ENCODE results near the gene SPNS2. TPM values are rescaled to one million over a fixed set of nuclear protein-coding genes. Genes with fewer than 3 reads are reported as not detected.

SPNS2 gene
- total RNA-seq, 1 experiment from 2014 or later: 1.6 TPM

- Histone ChIP-seq H3K9me3 (ENCODE audit: control insufficient read depth in 1 of 2, insufficient read depth in 1 of 2, low read depth in 1 of 2, low read length in 2 of 2) (no peaks in the 10 kb centered on the region), H4K20me1 (ENCODE audit: insufficient read depth) (peaks cover 3% of the 10 kb centered on the region; the same call in 1 of the 2 replicates), H3K4me2 (ENCODE audit: low read length) (no peak overlapping the region), H3K36me3 (ENCODE audit: control insufficient read depth in 1 of 2, insufficient read depth in 2 of 2, low read length in 2 of 2) (peaks cover 39 to 84% of the 10 kb centered on the region in 2 experiments), H3K9ac (ENCODE audit: low read length) (no peak overlapping the region), H2AFZ (ENCODE audit: low read depth, low read length, poor library complexity, severe bottlenecking) (no peak overlapping the region), H3K27me3 (ENCODE audit: insufficient read depth, low read length) (no peaks in the 10 kb centered on the region), H3K27ac (ENCODE audit: low read depth, low read length) (no peak overlapping the region), H3K4me3 (replicated peaks in 1 of 2; ENCODE audit: low read depth in 1 of 2, low read length in 2 of 2) (no peak overlapping the region), H3K79me2 (ENCODE audit: insufficient read depth, low read length) (peaks cover 90% of the 10 kb centered on the region), H3K4me1 (ENCODE audit: control insufficient read depth in 1 of 2, insufficient read depth in 2 of 2, low read length in 2 of 2) (peaks cover 6 to 16% of the 10 kb centered on the region in 2 experiments; a peak in 2 of 4 replicates), H3K9me2 (ENCODE audit: insufficient read depth) (no peaks in the 10 kb centered on the region)
- intact Hi-C loops (cut with micrococcal nuclease): no loop called here
- ATAC-seq (no peak), DNase-seq (ENCODE audit: low read depth, low spot score) (no peak)
- no peak for TF ChIP-seq ZNF274 (IDR thresholded peaks at IDR 0.05; ENCODE audit: low read depth, low read length)
- no peak for TF ChIP-seq POLR2A (IDR thresholded peaks at IDR 0.05; ENCODE audit: borderline replicate concordance, extremely low read depth, insufficient read depth, insufficient read length)
- no peak for TF ChIP-seq MAX (IDR thresholded peaks at IDR 0.05)
- TF ChIP-seq FOSL1 (IDR thresholded peaks at IDR 0.05; ENCODE audit: low read depth): no peak
- no peak for TF ChIP-seq REST (IDR thresholded peaks at IDR 0.05; ENCODE audit: low read depth)
- TF ChIP-seq CEBPB (IDR thresholded peaks at IDR 0.05; ENCODE audit: low read depth): no peak
- no peak for TF ChIP-seq ATF3 (IDR thresholded peaks at IDR 0.05)
- no peak for TF ChIP-seq ELF1 (IDR thresholded peaks at IDR 0.05; ENCODE audit: borderline replicate concordance, low read depth)
- TF ChIP-seq CBX3 (IDR thresholded peaks at IDR 0.05; ENCODE audit: low read depth): no peak
- no peak for TF ChIP-seq YY1 (IDR thresholded peaks at IDR 0.05; ENCODE audit: extremely low read depth, insufficient replicate concordance, low read depth, low read length)
- TF ChIP-seq EZH2phosphoT487 (IDR thresholded peaks at IDR 0.05; ENCODE audit: borderline replicate concordance): no peak
- no peak for TF ChIP-seq JUND (IDR thresholded peaks at IDR 0.05)
- no peak for TF ChIP-seq EGR1 (IDR thresholded peaks at IDR 0.05; ENCODE audit: low read depth)
- TF ChIP-seq ZFX (IDR thresholded peaks at IDR 0.05): no peak
- TF ChIP-seq RAD21 (IDR thresholded peaks at IDR 0.05; ENCODE audit: low read depth): no peak
- TF ChIP-seq SIN3A (IDR thresholded peaks at IDR 0.05; ENCODE audit: low read depth): no peak
- POLR2A ChIA-PET: no interaction called here
- CTCF ChIA-PET: interaction anchor here (1.1 kb wide), 1 partner anchor 16 kb away, joined by 3 read pairs; no protein-coding TSS in a partner anchor
- RAD21 ChIA-PET (ENCODE audit: low non-redundant PET in 1 of 2, low total read pairs in 2 of 2, uncharacterized antibody in 2 of 2, unreplicated experiment in 2 of 2): no interaction called here
- no TSS peak for BruUV-seq (replicated peaks)
These were observed 51.9 kb downstream of the SPNS2 start for GRCh38 chr17:4550534-4551039.

Measured in HCT116 (cell line).